ENCODE data around the gene RAB30.

The RAB30 gene

DNA sequence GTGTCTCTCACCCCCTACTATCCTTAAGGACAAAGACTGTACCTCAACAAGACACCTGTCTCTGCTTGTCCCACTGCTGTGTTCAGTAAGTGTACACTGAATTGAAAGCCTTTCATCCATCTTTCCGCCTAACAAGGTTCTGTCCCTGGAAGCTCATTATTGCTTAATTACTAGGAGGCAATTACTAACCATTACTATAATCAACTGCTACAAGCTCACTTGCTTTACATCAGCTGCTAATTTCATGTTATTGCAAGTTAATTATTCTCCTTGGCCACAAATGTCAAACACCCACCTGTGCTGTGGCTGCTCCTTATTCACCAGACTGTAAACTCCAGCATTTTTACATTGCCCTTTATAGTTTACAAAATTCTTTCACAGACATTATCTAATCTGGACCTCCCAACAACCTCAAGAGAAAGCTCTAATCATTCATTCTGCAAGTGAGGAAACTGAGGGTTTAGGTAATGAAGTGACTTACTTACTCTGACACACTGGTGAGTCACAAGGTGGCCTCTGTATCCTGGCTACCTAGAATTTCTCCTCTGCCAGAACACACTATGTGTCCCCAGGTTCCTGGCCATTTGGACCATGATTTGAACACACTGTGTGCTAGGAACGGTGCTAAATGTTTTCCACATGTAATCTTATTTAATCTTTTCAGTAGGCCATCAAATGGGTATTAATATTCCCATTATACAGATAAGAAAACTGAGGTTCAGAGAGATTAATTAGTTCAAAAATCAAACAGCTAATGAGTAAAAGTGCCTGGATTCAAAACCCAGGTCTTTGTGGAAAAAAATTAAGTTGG, 66.7 kb downstream of the RAB30 start:
- TF ChIP-seq, protein P1, sequence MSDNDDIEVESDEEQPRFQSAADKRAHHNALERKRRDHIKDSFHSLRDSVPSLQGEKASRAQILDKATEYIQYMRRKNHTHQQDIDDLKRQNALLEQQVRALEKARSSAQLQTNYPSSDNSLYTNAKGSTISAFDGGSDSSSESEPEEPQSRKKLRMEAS (IDR thresholded peaks at IDR 0.05): no peak
- no peak for TF ChIP-seq EP300 (IDR thresholded peaks at IDR 0.05; ENCODE audit: borderline replicate concordance)
- no peak for TF ChIP-seq YY1 (IDR thresholded peaks at IDR 0.05; ENCODE audit: low read depth)
- TF ChIP-seq EGR1 (IDR thresholded peaks at IDR 0.05): no peak
- no peak for TF ChIP-seq TCF12 (IDR thresholded peaks at IDR 0.05; ENCODE audit: low read depth)
- TF ChIP-seq, protein P2, sequence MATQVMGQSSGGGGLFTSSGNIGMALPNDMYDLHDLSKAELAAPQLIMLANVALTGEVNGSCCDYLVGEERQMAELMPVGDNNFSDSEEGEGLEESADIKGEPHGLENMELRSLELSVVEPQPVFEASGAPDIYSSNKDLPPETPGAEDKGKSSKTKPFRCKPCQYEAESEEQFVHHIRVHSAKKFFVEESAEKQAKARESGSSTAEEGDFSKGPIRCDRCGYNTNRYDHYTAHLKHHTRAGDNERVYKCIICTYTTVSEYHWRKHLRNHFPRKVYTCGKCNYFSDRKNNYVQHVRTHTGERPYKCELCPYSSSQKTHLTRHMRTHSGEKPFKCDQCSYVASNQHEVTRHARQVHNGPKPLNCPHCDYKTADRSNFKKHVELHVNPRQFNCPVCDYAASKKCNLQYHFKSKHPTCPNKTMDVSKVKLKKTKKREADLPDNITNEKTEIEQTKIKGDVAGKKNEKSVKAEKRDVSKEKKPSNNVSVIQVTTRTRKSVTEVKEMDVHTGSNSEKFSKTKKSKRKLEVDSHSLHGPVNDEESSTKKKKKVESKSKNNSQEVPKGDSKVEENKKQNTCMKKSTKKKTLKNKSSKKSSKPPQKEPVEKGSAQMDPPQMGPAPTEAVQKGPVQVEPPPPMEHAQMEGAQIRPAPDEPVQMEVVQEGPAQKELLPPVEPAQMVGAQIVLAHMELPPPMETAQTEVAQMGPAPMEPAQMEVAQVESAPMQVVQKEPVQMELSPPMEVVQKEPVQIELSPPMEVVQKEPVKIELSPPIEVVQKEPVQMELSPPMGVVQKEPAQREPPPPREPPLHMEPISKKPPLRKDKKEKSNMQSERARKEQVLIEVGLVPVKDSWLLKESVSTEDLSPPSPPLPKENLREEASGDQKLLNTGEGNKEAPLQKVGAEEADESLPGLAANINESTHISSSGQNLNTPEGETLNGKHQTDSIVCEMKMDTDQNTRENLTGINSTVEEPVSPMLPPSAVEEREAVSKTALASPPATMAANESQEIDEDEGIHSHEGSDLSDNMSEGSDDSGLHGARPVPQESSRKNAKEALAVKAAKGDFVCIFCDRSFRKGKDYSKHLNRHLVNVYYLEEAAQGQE (IDR thresholded peaks at IDR 0.05; ENCODE audit: low read depth): no peak
- TF ChIP-seq CEBPB (IDR thresholded peaks at IDR 0.05): no peak
- TF ChIP-seq CREB1 (IDR thresholded peaks at IDR 0.05; ENCODE audit: low read depth): no peak
- no peak for TF ChIP-seq TAF1 (IDR thresholded peaks at IDR 0.05; ENCODE audit: low read depth)
- no peak for TF ChIP-seq TEAD4 (IDR thresholded peaks at IDR 0.05)
- no peak for TF ChIP-seq NFIC (IDR thresholded peaks at IDR 0.05)
- no peak for TF ChIP-seq ZBTB7A (IDR thresholded peaks at IDR 0.05; ENCODE audit: low read depth)
- TF ChIP-seq RAD21 (IDR thresholded peaks at IDR 0.05; ENCODE audit: low read depth): no peak
- TF ChIP-seq FOXM1 (IDR thresholded peaks at IDR 0.05; ENCODE audit: borderline replicate concordance, low read depth): no peak
- TF ChIP-seq, protein P3, sequence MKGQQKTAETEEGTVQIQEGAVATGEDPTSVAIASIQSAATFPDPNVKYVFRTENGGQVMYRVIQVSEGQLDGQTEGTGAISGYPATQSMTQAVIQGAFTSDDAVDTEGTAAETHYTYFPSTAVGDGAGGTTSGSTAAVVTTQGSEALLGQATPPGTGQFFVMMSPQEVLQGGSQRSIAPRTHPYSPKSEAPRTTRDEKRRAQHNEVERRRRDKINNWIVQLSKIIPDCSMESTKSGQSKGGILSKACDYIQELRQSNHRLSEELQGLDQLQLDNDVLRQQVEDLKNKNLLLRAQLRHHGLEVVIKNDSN (IDR thresholded peaks at IDR 0.05): no peak

DNA sequence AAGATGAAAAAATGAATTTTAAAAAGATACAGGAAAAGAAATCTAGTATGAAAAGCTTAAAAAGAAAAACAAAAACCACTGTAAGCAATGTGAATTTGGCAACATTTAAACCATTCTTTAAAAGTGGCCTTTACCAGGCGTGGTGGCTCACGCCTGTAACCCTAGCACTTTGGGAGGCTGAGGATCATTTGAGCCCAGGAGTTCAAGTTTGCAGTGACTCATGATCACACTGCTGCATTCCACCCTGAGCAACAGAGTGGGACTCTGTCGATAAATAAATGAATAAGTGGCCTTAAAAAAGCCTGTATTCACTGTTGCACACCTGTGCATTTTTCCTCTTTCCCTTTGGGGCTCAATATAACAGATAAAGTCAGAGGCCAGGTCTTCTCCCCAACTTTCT, 69.2 kb downstream of the RAB30 start:
- TF ChIP-seq, protein P3 (IDR thresholded peaks at IDR 0.05): no peak
- TF ChIP-seq TCF12 (IDR thresholded peaks at IDR 0.05; ENCODE audit: low read depth) (no peak), EP300 (IDR thresholded peaks at IDR 0.05; ENCODE audit: borderline replicate concordance) (no peak), YY1 (IDR thresholded peaks at IDR 0.05; ENCODE audit: low read depth) (no peak), RAD21 (IDR thresholded peaks at IDR 0.05; ENCODE audit: low read depth) (no peak)
- TF ChIP-seq, protein P1 (IDR thresholded peaks at IDR 0.05): no peak

DNA sequence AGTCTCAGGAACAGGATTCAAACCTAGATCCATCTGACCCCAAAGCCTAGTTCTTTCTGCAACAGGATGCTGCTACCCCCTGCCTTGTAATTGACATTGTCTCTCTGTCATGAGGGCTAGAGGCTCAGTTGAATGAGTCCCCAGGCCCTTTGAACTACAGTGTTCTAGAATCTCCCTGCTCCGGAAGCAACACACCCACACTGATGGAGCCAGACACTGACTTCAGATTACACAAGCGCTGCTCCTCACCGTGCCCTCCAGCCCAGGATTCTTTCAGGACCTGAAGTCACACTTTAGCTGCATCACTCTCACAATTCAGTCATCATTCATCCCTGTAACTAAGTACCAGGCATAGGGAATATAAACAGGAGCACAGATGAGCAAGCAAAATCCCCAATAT, 69.6 kb downstream of the RAB30 start:
- no peak for TF ChIP-seq YY1 (IDR thresholded peaks at IDR 0.05; ENCODE audit: low read depth)
- TF ChIP-seq CREB1 (IDR thresholded peaks at IDR 0.05; ENCODE audit: low read depth): no peak
- TF ChIP-seq EGR1 (IDR thresholded peaks at IDR 0.05): no peak
- TF ChIP-seq EP300 (IDR thresholded peaks at IDR 0.05; ENCODE audit: borderline replicate concordance): no peak
- TF ChIP-seq FOXM1 (IDR thresholded peaks at IDR 0.05; ENCODE audit: borderline replicate concordance, low read depth): no peak
- TF ChIP-seq ZBTB7A (IDR thresholded peaks at IDR 0.05; ENCODE audit: low read depth): no peak
- TF ChIP-seq, protein P3 (IDR thresholded peaks at IDR 0.05): no peak
- no peak for TF ChIP-seq CEBPB (IDR thresholded peaks at IDR 0.05)
- TF ChIP-seq TAF1 (IDR thresholded peaks at IDR 0.05; ENCODE audit: low read depth): no peak
- TF ChIP-seq, protein P2 (IDR thresholded peaks at IDR 0.05; ENCODE audit: low read depth): no peak
- TF ChIP-seq, protein P1 (IDR thresholded peaks at IDR 0.05): no peak
- TF ChIP-seq TEAD4 (IDR thresholded peaks at IDR 0.05): no peak
- TF ChIP-seq TCF12 (IDR thresholded peaks at IDR 0.05; ENCODE audit: low read depth): no peak
- TF ChIP-seq NFIC (IDR thresholded peaks at IDR 0.05): no peak
- TF ChIP-seq RAD21 (IDR thresholded peaks at IDR 0.05; ENCODE audit: low read depth): no peak

DNA sequence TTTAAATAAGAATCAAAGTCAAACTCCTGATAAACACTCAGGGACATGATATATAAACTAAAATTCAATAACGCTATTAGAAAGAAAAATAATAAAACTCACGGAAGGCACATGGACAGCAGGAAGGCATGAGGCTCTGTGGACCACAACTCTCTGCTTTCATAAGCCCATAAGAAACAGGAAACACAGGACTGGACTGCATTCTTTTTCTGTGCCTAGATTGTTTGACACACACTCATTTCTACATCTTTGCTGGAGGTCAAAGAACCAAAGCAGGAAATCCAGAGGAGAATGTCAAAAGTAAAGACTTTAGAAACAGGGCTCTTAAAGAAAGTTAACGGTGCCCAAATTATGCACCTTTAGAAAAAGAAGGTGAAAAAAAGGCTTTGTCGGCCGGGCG, 71.3 kb downstream of the RAB30 start:
- TF ChIP-seq TAF1 (IDR thresholded peaks at IDR 0.05; ENCODE audit: low read depth): no peak
- TF ChIP-seq, protein P1 (IDR thresholded peaks at IDR 0.05): no peak
- TF ChIP-seq EGR1 (IDR thresholded peaks at IDR 0.05): no peak
- TF ChIP-seq, protein P3 (IDR thresholded peaks at IDR 0.05): no peak
- no peak for TF ChIP-seq CEBPB (IDR thresholded peaks at IDR 0.05)
- no peak for TF ChIP-seq FOXM1 (IDR thresholded peaks at IDR 0.05; ENCODE audit: borderline replicate concordance, low read depth)
- TF ChIP-seq, protein P2 (IDR thresholded peaks at IDR 0.05; ENCODE audit: low read depth): no peak
- no peak for TF ChIP-seq NFIC (IDR thresholded peaks at IDR 0.05)
- no peak for TF ChIP-seq EP300 (IDR thresholded peaks at IDR 0.05; ENCODE audit: borderline replicate concordance)
- TF ChIP-seq TCF12 (IDR thresholded peaks at IDR 0.05; ENCODE audit: low read depth): no peak
- no peak for TF ChIP-seq YY1 (IDR thresholded peaks at IDR 0.05; ENCODE audit: low read depth)
- no peak for TF ChIP-seq TEAD4 (IDR thresholded peaks at IDR 0.05)
- TF ChIP-seq RAD21 (IDR thresholded peaks at IDR 0.05; ENCODE audit: low read depth): no peak
- TF ChIP-seq CREB1 (IDR thresholded peaks at IDR 0.05; ENCODE audit: low read depth): no peak
- TF ChIP-seq ZBTB7A (IDR thresholded peaks at IDR 0.05; ENCODE audit: low read depth): no peak

Data from Ishikawa (cell line).